WERI-Rb-1 (cell line): Measurements from ENCODE around the gene CARD19.

Experiments used
- DNase-seq: peaks from one replicate; pipeline ENCODE4 v3.0.0-alpha.2; 2020
- H3K27ac ChIP-seq: fragments of 250-450 bp; sonication (Bioruptor Pico); 2 replicates; pipeline ENCODE4 v1.5.1; 2020; ENCODE audit warnings: mild to moderate bottlenecking, moderate library complexity
- H3K27me3 ChIP-seq: fragments of 250-450 bp; sonication (Bioruptor Pico); 2 replicates; pipeline ENCODE4 v1.5.1; 2021; ENCODE audit warnings: mild to moderate bottlenecking, low read depth, moderate library complexity; ENCODE audit not compliant: insufficient read depth, severe bottlenecking
- H3K36me3 ChIP-seq: fragments of 250-450 bp; sonication (Bioruptor Pico); 2 replicates; pipeline ENCODE4 v1.5.1; 2020; ENCODE audit warnings: mild to moderate bottlenecking, moderate library complexity
- H3K4me3 ChIP-seq: 2 replicates; pipeline ENCODE4 v1.5.1; 2011; ENCODE audit warnings: low read depth, mild to moderate bottlenecking, control low read depth, low read length
- H3K9me3 ChIP-seq: fragments of 250-450 bp; sonication (Bioruptor Pico); 2 replicates; pipeline ENCODE4 v1.5.1; 2021; ENCODE audit warnings: mild to moderate bottlenecking, moderate library complexity; ENCODE audit not compliant: severe bottlenecking
- TF ChIP-seq, protein P1 (sequence below): IDR thresholded peaks from 2 replicates; pipeline ENCODE4 v1.5.1; 2011; ENCODE audit warnings: low read depth, mild to moderate bottlenecking, control low read depth, inconsistent platforms, low read length

The CARD19 gene

DNA sequence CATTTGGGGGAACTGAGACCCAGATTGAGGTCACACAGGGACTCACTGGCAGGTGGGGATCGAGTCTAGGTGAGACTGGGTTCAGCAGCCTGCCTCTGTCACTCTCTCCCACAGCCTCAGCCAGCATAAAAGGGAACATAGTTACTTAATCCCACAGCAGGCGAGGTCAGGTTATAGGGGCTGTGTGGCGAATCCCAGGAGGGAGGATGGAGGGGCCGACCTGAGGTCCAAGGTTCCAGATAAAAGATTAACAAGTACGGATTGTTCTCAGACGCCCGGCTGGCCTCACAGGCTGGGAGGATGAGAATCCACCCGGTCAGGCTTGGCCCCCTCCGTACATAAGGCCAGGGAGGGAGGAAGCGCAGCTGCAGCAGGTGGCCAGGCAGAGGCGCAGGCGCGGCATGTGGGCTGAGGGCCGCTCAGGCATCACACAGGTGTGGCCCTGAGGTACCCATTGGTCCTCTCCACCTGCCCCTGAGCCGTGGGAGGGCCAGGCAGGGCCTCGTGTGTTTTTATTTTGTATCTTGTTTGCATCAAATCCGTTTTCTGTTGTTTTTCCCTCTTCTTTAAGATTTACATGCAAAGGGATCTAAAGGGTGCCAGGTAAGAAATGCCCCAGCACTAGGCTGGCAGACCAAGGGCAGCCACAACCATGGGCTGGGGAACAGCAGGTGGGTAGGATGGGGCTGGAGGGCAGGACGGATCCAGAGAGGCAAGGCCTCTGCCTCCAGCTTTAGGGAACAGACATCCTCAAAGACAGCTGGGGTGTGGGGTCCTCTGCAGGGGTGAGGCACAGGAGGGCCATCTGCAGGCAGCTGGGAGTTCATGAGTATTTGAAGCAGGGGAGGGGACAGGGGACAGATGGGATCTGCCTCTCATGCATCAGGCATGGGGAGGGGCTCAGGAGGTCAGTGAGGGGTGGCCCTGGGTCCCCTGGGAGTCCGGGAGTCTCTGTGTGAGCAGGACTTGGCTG, 33.9 kb upstream of the CARD19 start:
- TF ChIP-seq, protein P1, sequence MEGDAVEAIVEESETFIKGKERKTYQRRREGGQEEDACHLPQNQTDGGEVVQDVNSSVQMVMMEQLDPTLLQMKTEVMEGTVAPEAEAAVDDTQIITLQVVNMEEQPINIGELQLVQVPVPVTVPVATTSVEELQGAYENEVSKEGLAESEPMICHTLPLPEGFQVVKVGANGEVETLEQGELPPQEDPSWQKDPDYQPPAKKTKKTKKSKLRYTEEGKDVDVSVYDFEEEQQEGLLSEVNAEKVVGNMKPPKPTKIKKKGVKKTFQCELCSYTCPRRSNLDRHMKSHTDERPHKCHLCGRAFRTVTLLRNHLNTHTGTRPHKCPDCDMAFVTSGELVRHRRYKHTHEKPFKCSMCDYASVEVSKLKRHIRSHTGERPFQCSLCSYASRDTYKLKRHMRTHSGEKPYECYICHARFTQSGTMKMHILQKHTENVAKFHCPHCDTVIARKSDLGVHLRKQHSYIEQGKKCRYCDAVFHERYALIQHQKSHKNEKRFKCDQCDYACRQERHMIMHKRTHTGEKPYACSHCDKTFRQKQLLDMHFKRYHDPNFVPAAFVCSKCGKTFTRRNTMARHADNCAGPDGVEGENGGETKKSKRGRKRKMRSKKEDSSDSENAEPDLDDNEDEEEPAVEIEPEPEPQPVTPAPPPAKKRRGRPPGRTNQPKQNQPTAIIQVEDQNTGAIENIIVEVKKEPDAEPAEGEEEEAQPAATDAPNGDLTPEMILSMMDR, result peak; percentile 35; the same call in 1 of the 2 replicates
- no peak overlapping the region for H3K27ac ChIP-seq
- H3K4me3 ChIP-seq, result no peak overlapping the region
- DNase-seq, result peak; percentile 81
- H3K9me3 ChIP-seq, result no peaks in the 10 kb centered on the region
- no peaks in the 10 kb centered on the region for H3K27me3 ChIP-seq
- no peaks in the 10 kb centered on the region for H3K36me3 ChIP-seq

DNA sequence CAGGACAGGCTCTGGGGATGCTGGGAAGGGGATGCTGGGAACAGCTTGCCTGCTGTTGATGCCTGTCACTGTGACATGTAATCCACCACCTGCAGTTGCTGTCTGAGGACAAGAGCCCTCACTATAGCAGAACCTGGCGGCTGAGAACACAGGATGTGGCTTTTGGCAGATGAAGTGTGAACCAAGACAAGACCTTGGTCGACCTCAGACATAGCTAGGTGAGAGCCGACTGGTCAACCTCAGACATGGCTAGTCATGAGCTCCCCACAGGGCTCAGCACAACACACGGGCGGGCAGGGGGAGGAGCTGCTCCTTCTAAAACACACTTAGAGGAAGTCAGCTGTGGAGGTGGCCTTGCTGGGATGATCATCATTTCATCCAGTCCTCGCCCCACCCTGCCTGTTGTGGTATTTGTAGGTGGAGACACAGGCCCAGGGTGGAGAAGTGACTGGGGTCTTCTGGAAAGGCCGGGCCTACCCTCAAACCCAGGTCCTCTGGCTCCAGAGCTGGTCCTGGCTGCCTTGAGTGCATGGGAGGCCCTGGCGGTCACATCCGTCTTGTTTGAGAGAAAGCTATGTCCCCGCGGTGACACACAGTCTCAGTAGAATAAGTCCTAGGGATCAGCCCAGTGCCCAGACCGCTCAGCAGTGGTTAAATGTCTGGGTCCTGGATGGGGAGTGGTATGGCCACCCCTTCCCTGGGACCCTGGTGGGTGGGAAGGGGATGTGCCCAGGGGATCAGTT, 31.5 kb upstream of the CARD19 start:
- Histone ChIP-seq H3K4me3 (no peak overlapping the region), H3K27ac (no peak overlapping the region), H3K9me3 (no peaks in the 10 kb centered on the region), H3K36me3 (no peaks in the 10 kb centered on the region), H3K27me3 (no peaks in the 10 kb centered on the region)
- TF ChIP-seq, protein P1, result no peak
- peak; percentile 50 for DNase-seq

DNA sequence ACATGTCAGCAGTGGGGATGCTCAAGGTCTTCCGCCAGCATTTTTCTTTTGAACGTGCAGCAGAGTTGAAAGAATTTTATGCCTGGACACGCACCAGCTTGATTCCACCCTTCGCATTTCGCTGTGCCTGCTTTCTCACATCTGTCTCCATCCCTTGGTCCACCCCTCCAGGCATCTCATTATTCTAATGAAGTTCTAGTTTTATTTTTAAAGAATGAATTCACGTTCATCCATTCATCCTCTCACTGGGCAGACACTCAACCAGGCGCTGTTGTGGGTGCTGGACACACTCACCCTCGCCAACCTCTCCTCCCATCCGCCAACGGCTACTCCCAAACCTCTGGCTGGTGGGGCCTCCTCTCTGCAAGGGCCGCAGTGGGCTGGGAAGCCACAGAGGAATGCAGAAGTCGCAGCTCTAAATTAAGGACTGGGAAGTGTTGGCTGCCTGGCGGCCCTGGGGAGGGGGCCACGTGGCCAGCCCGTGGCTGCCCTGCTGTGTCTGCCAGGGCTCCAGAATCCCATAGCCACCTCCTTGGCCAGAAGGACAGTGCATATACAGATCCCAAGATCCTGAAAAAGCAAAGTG, 30.8 kb upstream of the CARD19 start:
- Histone ChIP-seq H3K27ac (no peak overlapping the region), H3K4me3 (no peak overlapping the region), H3K27me3 (no peaks in the 10 kb centered on the region), H3K9me3 (no peaks in the 10 kb centered on the region), H3K36me3 (no peaks in the 10 kb centered on the region)
- TF ChIP-seq, protein P1, result no peak
- no peak for DNase-seq

DNA sequence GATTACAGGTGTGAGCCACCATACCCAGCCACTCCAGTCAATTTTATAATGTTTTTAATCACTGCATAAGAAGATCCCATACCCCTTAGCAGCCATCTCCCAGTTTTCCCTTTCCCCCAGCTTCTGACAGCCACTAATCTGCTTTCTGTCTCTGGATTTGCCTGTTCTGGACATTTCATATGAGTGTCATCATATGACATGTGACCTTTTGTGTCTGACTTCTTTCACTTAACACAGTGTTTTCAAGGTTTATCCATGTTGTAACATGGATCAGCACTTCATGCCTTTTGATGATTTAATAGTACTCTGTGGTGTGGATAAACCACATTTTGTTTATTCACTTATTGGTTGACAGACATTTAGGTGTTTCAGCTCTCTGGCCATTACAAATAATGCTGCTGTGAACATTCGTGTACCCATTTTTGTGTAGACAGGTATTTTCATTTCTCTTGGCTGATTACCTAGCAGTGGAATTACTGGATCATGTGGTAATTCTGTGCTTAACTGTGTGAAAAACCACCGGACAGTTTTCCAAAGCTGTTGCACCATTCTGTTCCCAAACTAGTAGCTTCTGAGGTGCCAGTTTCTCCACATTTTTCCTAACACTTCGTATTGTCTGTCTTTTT, 28.9 kb upstream of the CARD19 start:
- no peak for DNase-seq
- Histone ChIP-seq H3K9me3 (no peaks in the 10 kb centered on the region), H3K4me3 (no peak overlapping the region), H3K27ac (no peak overlapping the region), H3K27me3 (no peaks in the 10 kb centered on the region), H3K36me3 (no peaks in the 10 kb centered on the region)
- TF ChIP-seq, protein P1, result no peak

DNA sequence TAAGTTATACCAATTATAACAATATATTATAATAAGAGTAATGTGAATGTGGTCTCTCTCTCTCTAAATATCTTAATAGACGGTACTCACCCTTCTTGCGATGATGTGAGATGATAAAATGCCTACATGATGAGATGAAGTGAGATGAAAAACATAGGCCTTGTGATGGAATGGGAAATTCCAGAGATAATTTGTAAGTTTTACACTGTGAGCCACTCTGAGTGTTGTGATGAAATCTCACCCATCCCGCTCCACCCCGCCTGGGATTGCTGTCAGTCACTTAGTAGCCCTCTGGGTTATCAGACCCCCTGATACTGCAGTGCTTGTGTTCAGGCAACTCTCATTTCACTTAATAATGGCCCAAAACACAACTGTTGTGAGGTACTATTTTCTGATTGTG, 27.1 kb upstream of the CARD19 start:
- TF ChIP-seq, protein P1, result no peak
- Histone ChIP-seq H3K9me3 (no peaks in the 10 kb centered on the region), H3K27me3 (no peaks in the 10 kb centered on the region), H3K4me3 (no peak overlapping the region), H3K27ac (no peak overlapping the region), H3K36me3 (no peaks in the 10 kb centered on the region)
- no peak for DNase-seq
